Choroid plexus epithelial cell (primary cell): Measurements from ENCODE around the gene RAD51B.
"Not testable (repeated sequence)": the region's sequence is repeated elsewhere in the genome, so short reads cannot be mapped to it uniquely, and the experiment has no call there.

ENCODE experiments used
- DNase-seq: peaks from one replicate; pipeline ENCODE4 v3.0.0-alpha.2; 2010; ENCODE audit warnings: low read depth
- H3K4me3 ChIP-seq: 2 replicates; pipeline ENCODE4 v1.5.1; 2011; ENCODE audit warnings: low read depth, mild to moderate bottlenecking, control low read depth, low read length, moderate library complexity
- TF ChIP-seq, protein P1 (sequence below): conservative IDR thresholded peaks from 2 replicates; pipeline ENCODE4 v1.5.1; 2011; ENCODE audit warnings: low read depth, mild to moderate bottlenecking, control low read depth, inconsistent platforms, low read length, moderate library complexity

The RAD51B gene

DNA sequence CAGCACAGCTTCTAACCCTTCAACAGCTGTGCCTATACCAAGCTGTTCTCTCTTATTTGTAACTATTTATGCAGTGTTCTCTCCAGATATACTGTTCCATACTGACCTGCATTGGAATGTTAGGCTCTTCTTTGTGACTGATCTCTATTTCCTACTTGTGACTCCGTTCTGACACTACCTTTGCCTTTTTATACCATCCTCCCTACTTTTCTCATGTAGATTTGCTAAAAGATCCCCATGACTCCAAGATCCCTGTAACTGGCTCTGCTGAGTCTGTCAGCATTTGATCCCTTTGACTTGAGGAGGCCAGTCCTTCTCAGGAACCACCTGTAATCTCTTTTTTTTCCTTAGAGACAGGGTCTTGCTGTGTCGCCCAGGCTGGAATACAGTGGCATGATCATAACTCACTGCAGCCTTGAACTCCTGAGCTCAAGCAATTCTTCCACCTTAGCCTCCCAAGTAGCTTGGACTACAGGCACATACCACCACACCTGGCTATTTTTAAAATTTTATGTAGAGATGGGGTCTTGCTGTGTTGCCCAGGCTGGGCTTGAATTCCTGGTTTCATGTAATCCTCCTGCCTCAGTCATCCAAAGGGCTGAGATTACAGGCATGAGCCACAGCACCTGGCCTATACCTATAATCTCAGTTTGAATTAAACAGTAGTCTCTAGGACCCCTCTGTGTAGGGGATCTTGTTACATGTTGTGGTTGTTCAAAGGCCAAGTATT is 605.0 kb downstream of the RAD51B start:
- H3K4me3 ChIP-seq, result no peak overlapping the region
- TF ChIP-seq, protein P1, sequence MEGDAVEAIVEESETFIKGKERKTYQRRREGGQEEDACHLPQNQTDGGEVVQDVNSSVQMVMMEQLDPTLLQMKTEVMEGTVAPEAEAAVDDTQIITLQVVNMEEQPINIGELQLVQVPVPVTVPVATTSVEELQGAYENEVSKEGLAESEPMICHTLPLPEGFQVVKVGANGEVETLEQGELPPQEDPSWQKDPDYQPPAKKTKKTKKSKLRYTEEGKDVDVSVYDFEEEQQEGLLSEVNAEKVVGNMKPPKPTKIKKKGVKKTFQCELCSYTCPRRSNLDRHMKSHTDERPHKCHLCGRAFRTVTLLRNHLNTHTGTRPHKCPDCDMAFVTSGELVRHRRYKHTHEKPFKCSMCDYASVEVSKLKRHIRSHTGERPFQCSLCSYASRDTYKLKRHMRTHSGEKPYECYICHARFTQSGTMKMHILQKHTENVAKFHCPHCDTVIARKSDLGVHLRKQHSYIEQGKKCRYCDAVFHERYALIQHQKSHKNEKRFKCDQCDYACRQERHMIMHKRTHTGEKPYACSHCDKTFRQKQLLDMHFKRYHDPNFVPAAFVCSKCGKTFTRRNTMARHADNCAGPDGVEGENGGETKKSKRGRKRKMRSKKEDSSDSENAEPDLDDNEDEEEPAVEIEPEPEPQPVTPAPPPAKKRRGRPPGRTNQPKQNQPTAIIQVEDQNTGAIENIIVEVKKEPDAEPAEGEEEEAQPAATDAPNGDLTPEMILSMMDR, result no peak
- no peak for DNase-seq

DNA sequence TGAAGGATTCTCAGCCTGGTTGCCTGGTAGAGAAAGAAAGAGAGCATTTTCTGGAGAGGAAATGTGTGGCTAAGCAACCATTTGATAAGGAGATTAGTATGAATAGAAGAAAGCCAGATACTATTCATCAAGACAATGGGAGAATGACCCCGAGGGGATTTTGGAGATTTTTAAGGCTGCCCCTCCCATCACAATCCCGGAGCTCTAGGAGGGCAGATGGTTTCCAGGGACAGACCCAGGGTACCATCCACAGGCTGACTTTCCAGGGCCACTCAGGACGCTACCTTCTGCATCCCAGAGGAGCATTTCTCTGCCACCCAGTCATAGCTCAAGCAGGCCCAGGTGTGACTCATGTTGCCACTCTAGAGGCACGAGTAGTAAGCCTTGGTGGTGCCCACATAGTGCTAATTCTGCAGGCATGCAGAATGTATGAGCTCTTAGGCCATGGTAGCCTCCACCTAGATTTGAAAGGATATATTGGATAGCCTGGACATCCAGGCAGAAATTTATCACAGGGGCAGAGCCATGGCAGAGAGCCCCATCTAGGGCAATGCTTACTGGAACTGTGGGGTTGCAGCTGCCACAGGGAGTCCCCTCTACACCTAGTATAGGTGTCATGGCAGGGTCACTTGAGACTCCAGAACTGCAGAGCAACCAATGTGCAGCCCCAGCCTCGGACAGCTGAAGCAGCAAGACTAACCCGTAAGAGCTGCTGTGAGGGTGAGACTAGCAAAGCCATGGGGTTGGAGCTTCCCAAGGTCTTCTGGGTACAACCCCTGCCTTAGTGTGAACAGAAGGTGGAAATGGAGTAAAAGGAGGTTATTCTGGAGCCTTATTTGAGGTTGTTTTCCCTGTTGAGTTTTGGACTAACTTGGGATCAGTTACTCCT is 607.3 kb downstream of the RAD51B start:
- H3K4me3 ChIP-seq, result no peak overlapping the region
- TF ChIP-seq, protein P1, result no peak
- DNase-seq, result no peak

DNA sequence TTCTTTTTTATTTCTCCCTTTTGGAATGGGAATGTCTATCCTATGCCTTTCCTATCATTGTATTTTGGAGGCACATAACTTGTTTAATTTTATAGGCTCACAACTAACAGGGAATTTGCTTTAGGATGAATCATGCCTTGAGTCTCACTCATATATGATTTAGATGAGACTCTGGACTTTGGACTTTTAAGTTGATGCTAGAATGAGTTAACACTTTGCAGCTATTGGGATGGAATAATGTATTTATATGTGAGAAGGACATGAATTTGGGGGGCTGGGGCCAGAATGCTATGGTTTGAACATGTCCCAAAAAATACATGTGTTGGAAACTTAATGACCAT is 607.9 kb downstream of the RAD51B start:
- H3K4me3 ChIP-seq, result no peak overlapping the region
- no peak for DNase-seq
- TF ChIP-seq, protein P1, result no peak

DNA sequence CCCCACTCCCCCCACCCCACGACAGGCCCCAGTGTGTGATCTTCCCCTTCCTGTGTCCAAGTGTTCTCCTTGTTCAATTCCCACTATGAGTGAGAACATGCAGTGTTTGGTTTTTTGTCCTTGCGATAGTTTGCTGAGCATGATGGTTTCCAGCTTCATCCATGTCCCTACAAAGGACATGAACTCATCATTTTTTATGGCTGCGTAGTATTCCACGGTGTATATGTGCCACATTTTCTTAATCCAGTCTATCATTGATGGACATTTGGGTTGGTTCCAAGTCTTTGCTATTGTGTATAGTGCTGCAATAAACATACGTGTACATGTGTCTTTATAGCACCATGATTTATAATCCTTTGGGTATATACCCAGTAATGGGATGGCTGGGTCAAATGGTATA is 609.3 kb downstream of the RAD51B start:
- H3K4me3 ChIP-seq, DNase-seq: not testable (repeated sequence)

DNA sequence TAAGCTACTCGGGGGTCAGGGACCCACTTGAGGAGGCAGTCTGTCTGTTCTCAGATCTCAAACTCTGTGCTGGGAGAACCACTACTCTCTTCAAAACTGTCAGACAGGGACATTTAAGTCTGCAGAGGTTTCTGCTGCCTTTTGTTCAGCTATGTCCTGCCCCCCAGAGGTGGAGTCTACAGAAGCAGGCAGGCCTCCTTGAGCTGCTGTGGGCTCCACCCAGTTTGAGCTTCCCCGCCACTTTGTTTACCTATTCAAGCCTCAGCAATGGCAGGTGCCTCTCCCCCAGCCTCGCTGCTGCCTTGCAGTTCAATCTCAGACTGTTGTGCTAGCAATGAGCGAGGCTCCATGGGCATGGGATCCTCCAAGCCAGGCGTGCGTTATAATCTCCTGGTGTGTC is 614.6 kb downstream of the RAD51B start:
- not testable (repeated sequence) for DNase-seq, H3K4me3 ChIP-seq

DNA sequence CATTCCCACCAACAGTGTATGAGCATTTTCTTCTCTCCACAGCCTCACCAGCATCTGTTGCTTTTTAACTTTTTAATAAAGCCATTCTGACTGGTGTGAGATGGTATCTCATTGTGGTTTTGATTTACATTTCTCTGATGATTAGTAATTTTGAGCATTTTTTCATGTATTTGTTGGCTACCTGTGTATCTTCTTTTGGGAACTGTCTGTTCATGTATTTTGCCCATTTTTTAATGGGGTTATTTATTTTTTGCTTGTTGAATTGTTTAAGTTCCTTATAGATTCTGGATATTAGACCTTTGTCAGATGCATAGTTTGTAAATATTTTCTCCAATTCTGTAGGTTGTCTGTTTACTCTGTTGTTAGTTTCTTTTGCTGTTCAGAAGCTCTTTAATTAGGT is 616.1 kb downstream of the RAD51B start:
- DNase-seq, H3K4me3 ChIP-seq: not testable (repeated sequence)

DNA sequence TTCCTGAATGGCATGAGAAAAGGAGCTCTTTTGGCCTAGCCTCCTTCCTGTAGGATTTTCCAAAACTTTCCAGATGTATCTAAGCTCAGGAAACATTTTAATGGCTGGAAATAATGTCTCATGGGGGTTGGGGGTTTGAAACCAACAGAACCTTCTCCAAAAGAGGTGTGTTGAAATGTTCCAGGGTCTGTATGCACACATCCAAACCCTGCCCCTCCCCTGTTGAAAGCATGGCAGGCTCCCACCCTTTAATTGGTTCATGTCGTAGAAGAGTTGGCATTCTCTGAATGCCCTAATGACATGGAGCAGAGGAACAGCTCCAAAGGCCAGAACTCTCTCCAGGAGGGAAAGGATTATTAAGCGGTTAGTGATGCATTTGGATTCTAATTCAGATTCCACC is 620.1 kb downstream of the RAD51B start:
- no peak for DNase-seq
- H3K4me3 ChIP-seq, result no peak overlapping the region
- TF ChIP-seq, protein P1, result no peak

DNA sequence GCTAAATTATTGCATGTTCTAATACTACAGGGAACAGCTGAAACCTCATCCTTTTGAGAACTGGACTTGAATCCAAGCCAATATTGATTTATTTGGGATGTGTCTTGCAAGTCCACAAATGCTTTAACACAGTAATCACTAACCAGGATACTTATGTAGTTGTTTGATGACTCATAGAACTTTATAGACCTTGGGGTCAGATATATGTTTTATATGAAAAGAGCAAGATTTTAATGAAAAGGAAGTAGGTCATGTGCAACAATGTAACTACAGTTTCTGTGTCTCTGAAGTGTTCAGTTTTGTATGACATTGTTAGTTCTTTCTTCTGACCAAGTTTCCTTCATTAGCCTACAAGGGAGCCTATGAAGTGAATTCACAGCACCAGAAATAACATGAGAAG is 621.2 kb downstream of the RAD51B start:
- H3K4me3 ChIP-seq, result no peak overlapping the region
- TF ChIP-seq, protein P1, result no peak
- no peak for DNase-seq
